OCI-LY1 (cell line): ENCODE measurements around the gene ANK3.

Experiments used
- EZH2 ChIP-seq: fragments of 200-600 bp; sonication (generic), shearing (Covaris generic); IDR thresholded peaks from 2 replicates; pipeline ENCODE4 v1.8.0; 2017; ENCODE audit warnings: borderline replicate concordance, mixed run types, mild to moderate bottlenecking, antibody characterized with exemption, low read length, moderate library complexity, mixed read lengths
- TF ChIP-seq, protein P1 (sequence below): fragments of 200-600 bp; sonication (generic), shearing (Covaris generic); IDR thresholded peaks from 2 replicates; pipeline ENCODE4 v1.5.1; 2017; ENCODE audit warnings: mild to moderate bottlenecking, antibody characterized with exemption, low read length, moderate library complexity, mixed read lengths

DNA sequence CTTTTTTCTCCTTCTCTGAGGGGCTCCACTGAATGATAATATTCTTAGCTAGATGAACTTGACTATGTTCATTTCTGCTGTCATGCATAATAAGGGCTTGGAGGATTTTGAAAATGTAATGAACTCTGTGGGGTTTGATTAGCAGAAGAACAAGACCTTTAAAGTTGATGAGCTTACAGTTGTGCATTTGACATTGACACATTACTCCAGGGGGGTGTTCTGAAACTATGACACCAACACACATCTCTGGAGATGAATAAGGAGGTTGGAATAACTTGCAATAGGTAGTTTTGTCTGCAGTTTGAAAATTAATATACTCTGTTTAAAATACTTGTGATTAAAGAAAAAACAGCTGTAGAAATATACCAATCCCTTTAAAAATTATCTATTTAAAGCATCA is 80.3 kb downstream of the ANK3 start:
- TF ChIP-seq EZH2, result no peak
- TF ChIP-seq, protein P1, sequence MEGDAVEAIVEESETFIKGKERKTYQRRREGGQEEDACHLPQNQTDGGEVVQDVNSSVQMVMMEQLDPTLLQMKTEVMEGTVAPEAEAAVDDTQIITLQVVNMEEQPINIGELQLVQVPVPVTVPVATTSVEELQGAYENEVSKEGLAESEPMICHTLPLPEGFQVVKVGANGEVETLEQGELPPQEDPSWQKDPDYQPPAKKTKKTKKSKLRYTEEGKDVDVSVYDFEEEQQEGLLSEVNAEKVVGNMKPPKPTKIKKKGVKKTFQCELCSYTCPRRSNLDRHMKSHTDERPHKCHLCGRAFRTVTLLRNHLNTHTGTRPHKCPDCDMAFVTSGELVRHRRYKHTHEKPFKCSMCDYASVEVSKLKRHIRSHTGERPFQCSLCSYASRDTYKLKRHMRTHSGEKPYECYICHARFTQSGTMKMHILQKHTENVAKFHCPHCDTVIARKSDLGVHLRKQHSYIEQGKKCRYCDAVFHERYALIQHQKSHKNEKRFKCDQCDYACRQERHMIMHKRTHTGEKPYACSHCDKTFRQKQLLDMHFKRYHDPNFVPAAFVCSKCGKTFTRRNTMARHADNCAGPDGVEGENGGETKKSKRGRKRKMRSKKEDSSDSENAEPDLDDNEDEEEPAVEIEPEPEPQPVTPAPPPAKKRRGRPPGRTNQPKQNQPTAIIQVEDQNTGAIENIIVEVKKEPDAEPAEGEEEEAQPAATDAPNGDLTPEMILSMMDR, result no peak
